Muscle layer of duodenum (tissue), 2 donors: ENCODE results near the gene RBM24.
"Not testable (repeated sequence)": the region's sequence is repeated elsewhere in the genome, so short reads cannot be mapped to it uniquely, and the experiment has no call there.

ENCODE experiments used
- H3K27ac ChIP-seq: one replicate; pipeline ENCODE4 v1.7.0; 2013; ENCODE audit warnings: mild to moderate bottlenecking, low read length
- H3K27me3 ChIP-seq: one replicate; pipeline ENCODE4 v1.7.0; 2013; ENCODE audit warnings: low read depth, mild to moderate bottlenecking, control low read depth, low read length
- H3K36me3 ChIP-seq, 2 donors: one replicate each; pipeline ENCODE4 v1.7.0; 2013; ENCODE audit warnings: low read length in 2 of 2, control low read depth in 1 of 2, mild to moderate bottlenecking in 1 of 2; ENCODE audit not compliant: insufficient read depth in 2 of 2, control insufficient read depth in 1 of 2
- H3K4me1 ChIP-seq, 2 donors: one replicate each; pipeline ENCODE4 v1.7.0; 2013; ENCODE audit warnings: low read length in 2 of 2, mild to moderate bottlenecking in 2 of 2, control low read depth in 1 of 2, moderate library complexity in 1 of 2; ENCODE audit not compliant: insufficient read depth in 2 of 2, control insufficient read depth in 1 of 2
- H3K4me3 ChIP-seq, 2 donors: one replicate each; pipeline ENCODE4 v1.7.0; 2013; ENCODE audit warnings: low read length in 2 of 2, low read depth in 1 of 2, mild to moderate bottlenecking in 1 of 2
- H3K9me3 ChIP-seq, 2 donors: one replicate each; pipeline ENCODE4 v1.7.0; 2013; ENCODE audit warnings: low read length in 2 of 2, control low read depth in 1 of 2, mild to moderate bottlenecking in 1 of 2; ENCODE audit not compliant: control insufficient read depth in 1 of 2
- donor health status: healthy.

The RBM24 gene

GRCh38 chr6:17313971-17314370, 32.8 kb downstream of the RBM24 start:
- Histone ChIP-seq H3K36me3 (no peaks in the 10 kb centered on the region), H3K9me3 (no peaks in the 10 kb centered on the region), H3K4me3 (no peak overlapping the region), H3K27me3 (no peaks in the 10 kb centered on the region), H3K27ac (no peak overlapping the region), H3K4me1 (no peaks in the 10 kb centered on the region)

DNA sequence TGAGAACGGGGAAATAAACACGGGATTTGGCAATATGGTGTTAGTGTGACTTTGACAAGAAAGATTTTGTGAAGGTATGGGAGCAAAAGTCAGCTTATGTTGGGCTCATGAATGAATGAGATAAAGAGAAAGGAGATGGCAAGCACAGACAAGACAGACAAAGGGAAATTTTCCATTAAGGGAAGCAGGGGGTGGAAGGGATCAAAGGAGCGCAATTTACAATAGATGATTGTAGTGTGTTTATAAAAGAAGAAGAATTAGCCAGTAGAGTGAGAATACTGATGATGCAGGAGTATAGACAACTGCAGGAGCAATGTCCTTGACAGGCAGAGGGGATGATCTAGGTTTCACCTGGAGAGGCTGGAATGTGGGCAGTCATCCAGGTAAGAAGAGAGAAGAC, 34.1 kb downstream of the RBM24 start:
- H3K27ac ChIP-seq: no peak overlapping the region
- no peaks in the 10 kb centered on the region for H3K27me3 ChIP-seq
- no peaks in the 10 kb centered on the region for H3K4me1 ChIP-seq
- no peaks in the 10 kb centered on the region for H3K36me3 ChIP-seq
- no peak overlapping the region for H3K4me3 ChIP-seq
- H3K9me3 ChIP-seq: no peaks in the 10 kb centered on the region

DNA sequence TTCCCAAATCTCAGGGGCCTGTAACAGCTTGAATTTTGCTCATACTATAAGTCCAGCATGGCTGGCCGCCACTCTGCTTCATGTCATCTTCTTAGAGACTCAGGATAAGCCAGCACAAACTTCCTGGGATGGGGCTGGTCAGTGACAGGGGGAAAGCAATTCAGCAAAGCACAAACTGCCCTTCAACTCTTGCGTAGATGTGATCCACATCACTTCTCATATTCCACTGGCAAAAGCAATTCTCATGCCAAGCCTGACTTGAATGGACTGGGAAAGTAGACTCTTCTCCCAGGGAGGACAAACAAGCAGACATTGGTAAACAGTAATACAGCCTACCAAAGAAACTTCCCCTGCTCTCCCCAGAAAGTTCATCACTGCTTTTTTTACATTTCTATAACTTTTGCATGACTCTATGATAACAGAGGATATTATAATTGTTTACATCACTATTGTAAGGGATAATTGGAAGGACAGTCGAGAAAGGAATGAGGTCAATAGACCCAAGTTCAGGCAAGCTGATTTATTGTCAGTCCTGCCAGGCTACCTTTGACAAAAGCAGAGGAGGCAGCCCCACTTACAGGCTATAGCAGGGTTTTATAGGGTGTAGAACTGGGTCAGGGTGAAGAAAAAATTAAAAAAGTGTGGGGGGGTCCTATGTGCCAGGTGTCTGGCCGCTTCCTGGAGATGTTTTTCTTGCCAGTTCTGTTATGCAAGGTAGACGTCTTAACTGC, 37.4 kb downstream of the RBM24 start:
- H3K36me3 ChIP-seq: no peaks in the 10 kb centered on the region
- no peak overlapping the region for H3K4me3 ChIP-seq
- H3K9me3 ChIP-seq: no peaks in the 10 kb centered on the region
- H3K27ac ChIP-seq: no peak overlapping the region
- no peaks in the 10 kb centered on the region for H3K27me3 ChIP-seq
- no peaks in the 10 kb centered on the region for H3K4me1 ChIP-seq

DNA sequence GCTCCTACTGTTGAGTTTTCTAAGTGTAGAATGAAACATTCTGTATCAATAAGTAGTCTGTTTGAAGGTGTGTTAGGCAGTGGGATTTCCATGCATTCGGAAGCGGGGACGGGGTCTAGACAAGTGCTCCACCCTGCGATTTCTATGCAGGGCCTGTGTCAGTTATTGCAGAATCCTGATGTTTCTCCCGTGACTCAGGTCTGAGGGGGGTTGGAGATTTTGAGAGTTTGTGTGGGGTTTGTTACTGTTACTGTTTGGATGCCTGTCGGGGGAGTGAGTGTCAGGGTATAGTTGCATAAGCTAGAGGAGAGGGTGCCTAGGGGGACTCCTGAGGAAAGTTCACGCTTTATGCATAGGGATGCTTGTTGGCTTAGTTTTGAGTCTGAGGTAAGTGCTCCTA, 39.1 kb downstream of the RBM24 start:
- H3K4me1 ChIP-seq: not testable (repeated sequence)

DNA sequence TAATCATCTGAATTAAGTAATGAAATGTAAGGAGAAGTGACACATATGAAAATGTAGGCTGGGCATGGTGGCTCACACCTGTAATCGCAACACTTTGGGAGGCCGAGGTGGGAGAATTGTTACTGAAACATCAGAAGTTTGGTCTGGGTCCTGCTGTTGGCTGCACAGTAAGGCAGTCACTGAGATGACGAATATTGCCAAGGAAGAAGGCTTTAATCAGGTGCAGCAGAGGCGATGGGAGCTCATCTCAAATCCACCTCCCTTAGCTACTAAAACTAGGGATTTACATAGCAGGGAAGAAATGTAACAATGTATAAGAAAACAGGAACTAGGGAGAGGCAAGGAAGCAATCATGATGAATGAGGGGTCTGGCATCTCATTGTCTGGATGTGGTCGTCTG, 50.1 kb downstream of the RBM24 start:
- Histone ChIP-seq H3K4me1 (no peaks in the 10 kb centered on the region), H3K36me3 (no peaks in the 10 kb centered on the region), H3K27ac (no peak overlapping the region), H3K9me3 (no peaks in the 10 kb centered on the region), H3K4me3 (no peak overlapping the region), H3K27me3 (no peaks in the 10 kb centered on the region)

More for the DNA sequence above, 39.1 kb downstream of the RBM24 start:
- H3K27me3 ChIP-seq, H3K4me3 ChIP-seq, H3K27ac ChIP-seq, H3K9me3 ChIP-seq, H3K36me3 ChIP-seq: not testable (repeated sequence)

- Histone ChIP-seq H3K27ac (no peak overlapping the region), H3K36me3 (no peaks in the 10 kb centered on the region), H3K27me3 (no peaks in the 10 kb centered on the region), H3K9me3 (no peaks in the 10 kb centered on the region), H3K4me3 (no peak overlapping the region), H3K4me1 (no peaks in the 10 kb centered on the region)
These were observed 53.1 kb downstream of the RBM24 start for GRCh38 chr6:17334265-17334664.

DNA sequence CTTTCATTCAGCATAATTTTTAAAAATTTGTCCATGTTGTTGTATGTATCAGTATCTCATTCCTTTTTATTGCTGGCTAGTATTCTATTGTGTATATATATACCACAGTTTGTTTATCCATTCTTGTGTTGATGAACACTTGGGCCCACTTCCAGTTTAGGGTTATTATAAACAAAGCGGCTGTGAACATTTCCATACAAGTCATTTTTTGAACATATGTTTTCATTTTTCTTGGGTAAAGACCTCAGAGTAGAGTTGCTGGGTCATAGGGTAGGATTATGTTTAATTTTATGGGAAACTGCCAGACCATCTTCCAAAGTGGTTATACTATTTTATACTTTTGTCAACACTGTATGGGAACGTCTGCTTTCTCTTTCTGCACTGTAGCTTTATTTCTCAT, 55.3 kb downstream of the RBM24 start:
- H3K4me1 ChIP-seq: no peaks in the 10 kb centered on the region
- no peaks in the 10 kb centered on the region for H3K9me3 ChIP-seq
- H3K27ac ChIP-seq: no peak overlapping the region
- no peaks in the 10 kb centered on the region for H3K27me3 ChIP-seq
- H3K4me3 ChIP-seq: no peak overlapping the region
- H3K36me3 ChIP-seq: no peaks in the 10 kb centered on the region

DNA sequence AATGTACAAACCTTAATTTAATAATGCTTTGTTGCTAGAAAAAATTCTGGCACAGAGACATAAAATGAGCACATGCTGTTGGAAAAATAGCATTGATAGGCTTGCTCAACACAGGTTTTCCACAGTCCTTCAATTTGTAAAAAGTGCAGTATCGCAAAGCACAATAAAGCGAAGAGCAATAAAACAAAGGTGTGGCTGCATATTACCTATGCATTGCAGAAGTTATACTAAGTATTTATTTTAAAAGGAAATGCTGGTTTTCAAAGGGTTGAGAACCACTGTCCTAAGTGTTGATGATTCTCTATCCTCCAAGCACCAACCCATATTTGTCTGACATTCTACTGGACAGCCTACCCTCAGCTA, 58.1 kb downstream of the RBM24 start:
- no peak overlapping the region for H3K4me3 ChIP-seq
- no peak overlapping the region for H3K27ac ChIP-seq
- H3K9me3 ChIP-seq: no peaks in the 10 kb centered on the region
- H3K36me3 ChIP-seq: no peaks in the 10 kb centered on the region
- no peaks in the 10 kb centered on the region for H3K4me1 ChIP-seq
- no peaks in the 10 kb centered on the region for H3K27me3 ChIP-seq

DNA sequence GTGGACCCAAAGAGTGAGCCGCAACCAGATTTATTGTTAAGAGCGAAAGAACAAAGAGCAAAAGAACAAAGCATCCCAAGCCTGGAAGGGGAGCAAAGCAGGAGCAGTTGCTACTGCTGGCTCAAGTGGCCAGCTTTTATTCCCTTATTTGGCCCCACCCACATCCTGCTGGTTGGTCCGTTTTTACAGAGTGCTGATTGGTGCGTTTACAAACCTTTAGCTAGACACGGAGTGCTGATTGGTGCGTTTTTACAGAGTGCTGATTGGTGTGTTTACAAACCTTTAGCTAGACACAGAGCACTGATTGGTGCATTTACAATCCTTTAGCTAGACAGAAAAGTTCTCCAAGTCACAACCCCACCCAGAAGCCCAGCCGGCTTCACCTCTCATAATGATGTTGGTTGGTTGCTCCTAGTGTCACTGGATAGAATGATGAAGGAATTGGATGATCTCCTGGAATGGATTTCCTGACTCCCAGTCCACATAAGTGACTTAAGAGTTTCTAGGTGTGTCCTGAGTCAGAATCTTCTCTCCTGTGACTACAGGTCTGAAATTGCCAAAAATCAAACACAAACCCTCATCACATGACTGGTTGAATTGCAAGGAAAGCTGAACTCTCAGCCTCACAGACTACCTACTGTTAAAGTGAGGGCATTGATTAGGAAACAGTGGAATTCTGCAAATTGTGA, 60.1 kb downstream of the RBM24 start:
- Histone ChIP-seq H3K36me3 (no peaks in the 10 kb centered on the region), H3K4me1 (no peaks in the 10 kb centered on the region), H3K9me3 (no peaks in the 10 kb centered on the region), H3K4me3 (no peak overlapping the region), H3K27me3 (no peaks in the 10 kb centered on the region), H3K27ac (no peak overlapping the region)

DNA sequence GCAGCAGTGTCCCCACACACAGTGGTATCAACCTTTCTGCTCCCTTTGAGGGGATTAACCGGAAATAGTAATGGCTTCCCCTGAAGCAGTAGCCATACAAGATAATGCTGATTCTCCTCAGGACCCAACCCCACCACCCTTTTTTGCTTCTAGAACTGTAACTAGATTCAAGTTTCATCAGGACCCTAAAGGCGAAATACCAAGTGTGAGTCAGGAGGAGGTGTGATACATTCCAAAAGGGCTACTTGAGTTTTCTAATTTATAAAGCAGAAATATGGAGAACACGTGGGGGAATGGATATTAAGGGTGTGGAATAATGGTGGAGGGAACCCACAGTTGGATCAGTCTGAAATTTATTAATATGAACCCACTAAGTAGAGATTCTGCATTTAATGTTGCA, 60.7 kb downstream of the RBM24 start:
- Histone ChIP-seq H3K27ac (no peak overlapping the region), H3K36me3 (no peaks in the 10 kb centered on the region), H3K4me3 (no peak overlapping the region), H3K4me1 (no peaks in the 10 kb centered on the region), H3K9me3 (no peaks in the 10 kb centered on the region), H3K27me3 (no peaks in the 10 kb centered on the region)

DNA sequence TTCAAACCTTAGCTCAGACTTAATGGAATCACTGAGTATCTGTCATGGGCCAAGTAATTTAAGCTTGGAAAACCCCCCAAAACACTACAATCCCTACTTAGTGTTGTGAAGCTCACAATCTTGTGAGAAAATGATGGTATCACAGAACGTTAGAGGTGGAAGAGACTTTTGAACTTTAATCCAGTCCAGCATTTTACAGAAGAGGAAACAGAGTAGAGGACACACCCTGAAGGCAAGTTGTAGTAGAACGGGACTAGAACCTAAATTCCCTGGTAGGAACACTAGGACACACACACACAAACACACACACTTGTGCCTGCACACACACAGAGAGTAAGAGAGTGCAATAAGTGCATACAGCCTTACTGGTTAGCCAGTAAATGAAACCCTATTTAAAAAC, 62.1 kb downstream of the RBM24 start:
- Histone ChIP-seq H3K4me1 (no peaks in the 10 kb centered on the region), H3K4me3 (no peak overlapping the region), H3K36me3 (no peaks in the 10 kb centered on the region), H3K27me3 (no peaks in the 10 kb centered on the region), H3K9me3 (no peaks in the 10 kb centered on the region), H3K27ac (no peak overlapping the region)
